NCI-H446 (cell line): ENCODE data around the gene AIG1.
"Not testable (repeated sequence)": the region's sequence is repeated elsewhere in the genome, so short reads cannot be mapped to it uniquely, and the experiment has no call there.

Source experiments
- DNase-seq, 2 experiments: peaks; one replicate each; lab custom pipeline; 2025; lab: John Stamatoyannopoulos, UW

The AIG1 gene

DNA sequence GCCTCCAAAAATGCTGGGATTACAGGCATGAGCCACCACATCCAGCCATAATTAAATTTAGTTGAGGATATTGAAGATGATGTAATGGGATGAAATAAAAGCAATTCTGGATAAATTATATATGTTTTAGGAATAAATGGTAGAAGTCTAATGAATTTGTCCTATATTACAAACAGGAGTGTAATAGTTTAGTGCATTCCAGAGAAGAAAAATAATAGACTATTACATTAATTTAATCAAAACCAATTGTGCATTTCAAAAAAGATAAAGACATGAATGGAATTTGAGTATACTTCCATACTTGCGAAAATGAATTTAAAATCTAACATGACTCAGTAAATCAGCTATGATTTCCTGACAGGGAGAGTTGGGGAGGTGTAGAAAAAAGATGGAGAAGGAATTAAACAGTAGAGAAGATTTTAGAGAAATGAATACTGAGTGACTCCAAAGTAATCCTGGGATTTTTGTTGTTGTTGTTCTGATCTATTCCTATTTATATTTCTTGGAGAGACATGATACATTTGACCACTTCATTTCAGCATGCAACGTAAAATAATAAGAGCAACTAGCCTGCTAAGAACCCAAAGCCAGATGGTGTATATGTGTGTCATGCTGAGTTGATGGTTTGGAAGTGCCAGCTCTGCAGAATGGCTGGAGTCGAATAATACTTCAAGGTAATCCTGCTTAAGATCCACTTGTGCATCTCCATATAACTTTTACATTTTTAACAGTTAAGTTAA lies 67.4 kb downstream of the AIG1 start:
- peak; percentile 56 to 77 for DNase-seq

DNA sequence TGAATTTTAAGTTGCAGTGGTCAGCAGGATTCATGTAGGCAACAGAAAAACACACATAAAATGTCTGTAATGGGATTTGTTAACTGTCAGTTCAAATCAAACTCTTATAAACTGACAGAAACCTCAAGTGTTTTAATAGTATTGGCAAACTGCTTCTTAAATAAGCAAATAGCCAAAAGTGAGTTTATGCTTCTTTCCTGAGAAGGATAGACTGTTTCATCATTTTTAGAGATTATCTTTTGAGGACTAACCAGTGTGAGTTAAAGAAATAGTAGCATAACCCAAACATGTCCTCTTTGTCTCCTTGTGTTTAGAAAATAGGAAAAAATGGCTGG lies 68.0 kb downstream of the AIG1 start:
- no peak for DNase-seq

DNA sequence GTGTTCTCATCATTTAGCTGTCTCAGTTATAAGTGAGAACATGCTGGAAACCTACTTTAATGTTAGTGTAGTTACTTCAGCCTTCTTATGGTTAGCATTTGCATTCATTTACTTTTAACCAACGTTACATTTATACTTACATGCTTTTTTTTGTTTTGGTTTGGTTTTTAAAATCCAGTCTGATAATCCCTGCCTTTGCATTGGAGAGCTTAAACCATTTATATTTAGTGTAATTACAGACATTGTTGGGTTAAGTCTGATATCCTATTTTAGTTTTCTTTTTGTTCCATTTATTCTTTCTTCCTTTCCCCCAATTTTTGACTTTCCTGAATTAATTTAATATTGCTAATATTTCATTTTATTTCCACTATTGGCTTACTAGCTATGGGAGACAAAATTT lies 70.2 kb downstream of the AIG1 start:
- DNase-seq, result no peak

DNA sequence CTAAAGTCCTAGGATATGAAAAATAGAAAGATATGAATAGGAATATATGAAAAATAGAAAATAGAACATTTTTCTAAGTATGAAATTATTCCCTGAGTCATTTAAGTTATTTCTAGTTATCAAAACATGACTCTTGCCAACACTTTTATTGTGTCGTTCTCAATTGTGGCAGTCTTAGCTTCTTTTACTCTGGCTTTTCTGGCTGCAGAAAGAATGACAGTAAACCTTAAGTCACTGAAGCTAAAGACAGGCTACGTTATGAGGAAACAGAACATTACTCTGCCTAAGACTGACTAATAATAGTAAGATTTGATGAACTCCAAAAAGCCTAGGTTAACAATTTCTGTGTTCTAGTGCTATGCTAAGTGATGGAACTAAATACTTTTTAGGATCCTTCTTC lies 74.6 kb downstream of the AIG1 start:
- DNase-seq, result no peak

DNA sequence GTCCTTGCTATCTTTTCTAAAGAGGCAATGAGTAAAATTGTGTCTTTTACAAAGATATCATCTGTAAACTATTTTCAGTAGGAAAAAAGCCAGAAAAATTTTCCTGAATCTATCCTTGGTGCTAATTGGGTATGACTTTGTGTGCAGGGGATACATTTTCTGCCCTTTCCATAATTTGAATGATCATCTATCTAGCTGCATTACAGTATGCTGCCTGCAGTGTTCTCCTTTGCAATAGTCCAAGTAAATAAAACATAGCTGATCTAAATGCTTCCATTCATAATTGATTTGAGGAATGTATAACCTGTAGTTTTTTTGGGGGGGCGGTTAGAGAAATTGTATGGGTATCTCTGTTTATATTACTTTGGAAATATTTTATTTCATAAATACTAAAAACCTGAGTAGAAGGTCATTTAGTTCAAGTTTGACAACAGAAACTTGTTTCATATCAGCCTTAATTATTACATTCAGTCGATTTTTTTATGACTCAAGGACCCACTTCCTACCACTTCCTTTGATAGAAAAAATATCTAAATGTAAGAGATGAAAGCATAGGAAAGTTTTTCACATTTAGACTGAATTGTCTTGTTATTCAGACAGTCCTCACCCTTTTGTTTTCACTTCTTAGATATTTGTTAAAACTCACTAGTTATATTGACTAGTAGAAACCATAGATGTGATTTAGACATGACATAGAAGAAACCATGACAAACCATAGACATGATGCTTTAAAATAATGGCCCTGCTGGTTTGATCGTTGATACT lies 75.3 kb downstream of the AIG1 start:
- no peak for DNase-seq

DNA sequence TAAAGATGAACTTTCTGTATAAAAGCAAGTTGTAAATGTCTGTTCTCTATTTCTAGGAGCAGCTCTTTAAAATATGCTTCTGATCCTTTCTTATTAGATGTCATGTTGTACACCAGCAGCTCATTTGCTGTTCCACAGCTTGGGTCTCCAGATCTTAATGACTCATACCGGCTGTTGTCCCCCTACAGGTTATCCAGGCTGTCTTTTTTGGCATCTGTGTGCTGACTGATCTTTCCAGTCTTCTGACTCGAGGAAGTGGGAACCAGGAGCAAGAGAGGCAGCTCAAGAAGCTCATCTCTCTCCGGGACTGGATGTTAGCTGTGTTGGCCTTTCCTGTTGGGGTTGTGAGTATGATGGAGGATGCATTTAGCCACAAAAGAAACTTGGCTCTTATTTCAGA lies 76.0 kb downstream of the AIG1 start:
- DNase-seq, result peak; percentile 7 to 75

DNA sequence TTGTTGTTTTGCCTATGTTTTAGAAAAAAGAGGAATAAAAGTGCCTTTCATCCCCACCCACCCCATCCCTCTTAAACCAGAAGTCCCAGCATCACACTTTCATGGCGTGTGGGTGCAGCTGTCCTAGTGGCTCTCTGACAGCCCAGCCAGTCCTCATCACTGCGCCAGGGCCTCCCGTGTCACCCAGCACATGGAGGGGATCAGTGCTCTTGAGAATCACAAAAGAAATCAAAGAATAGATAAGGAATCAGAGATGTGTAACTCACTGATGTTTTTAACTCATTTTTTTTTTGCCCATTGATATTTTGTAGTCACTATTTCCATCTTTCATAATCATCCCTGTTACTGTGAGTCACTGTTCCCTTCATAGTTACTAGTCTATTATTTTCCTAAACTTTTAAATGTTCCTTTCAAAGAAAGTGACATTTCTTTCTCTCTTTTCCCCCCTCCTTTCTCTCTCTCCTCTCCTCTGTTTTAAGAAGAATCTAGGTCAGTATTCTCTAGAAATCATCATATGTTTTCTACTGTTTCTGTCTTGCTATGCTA lies 78.6 kb downstream of the AIG1 start:
- DNase-seq, result no peak

DNA sequence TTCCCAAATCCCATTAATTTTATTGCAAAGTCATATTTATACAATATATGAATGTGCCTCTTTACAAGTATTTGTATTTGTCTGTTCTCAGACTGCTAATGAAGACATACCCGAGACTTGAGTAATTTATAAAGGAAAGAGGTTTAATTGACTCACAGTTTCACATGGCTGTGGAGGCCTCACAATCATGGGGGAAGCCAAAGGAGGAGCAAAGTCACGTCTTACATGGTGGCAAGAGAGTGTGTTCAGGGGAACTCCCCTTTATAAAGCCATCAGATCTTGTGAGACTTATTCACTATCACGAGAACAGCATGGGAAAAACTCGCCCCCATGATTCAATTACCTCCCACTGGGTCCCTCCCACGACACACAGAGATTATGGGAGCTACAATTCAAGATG lies 79.2 kb downstream of the AIG1 start:
- not testable (repeated sequence) for DNase-seq

DNA sequence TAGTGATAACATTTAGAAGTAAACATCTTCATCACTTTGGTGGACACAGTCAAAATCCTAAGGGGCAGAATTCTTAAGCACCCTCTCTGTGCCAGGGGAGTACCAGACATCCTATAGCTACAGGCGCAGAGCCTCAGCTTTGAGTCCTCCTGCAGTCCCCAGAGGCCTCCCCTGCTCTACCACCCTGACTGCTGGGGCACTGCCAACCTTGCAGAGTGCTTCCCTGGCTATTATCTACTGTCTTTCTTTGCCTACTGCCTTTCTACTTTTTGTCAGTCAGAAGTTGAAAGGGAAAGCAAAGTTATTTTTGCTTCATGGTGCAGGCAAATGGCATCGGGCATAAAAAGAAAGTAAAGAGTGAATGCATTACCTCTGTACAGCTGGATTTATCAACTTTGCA lies 80.1 kb downstream of the AIG1 start:
- DNase-seq, result no peak

DNA sequence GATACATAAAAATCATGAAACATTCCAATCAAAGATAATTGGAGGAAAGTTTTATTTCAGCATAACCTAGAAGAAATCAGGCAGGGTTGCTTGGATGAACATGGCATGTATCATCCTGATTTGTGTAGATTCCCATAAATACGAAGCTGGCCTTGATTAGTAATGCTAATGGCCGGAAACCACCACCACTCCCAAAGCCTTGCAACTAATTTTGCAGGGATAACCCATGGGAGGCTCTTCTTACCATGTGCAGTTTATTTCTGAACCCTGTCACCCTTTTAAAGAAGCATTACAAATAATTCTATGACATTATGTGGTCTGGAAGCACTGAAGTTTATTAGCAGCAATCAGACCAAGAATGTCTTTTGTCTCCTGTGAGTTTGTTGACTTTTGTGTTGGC lies 80.8 kb downstream of the AIG1 start:
- DNase-seq, result no peak

DNA sequence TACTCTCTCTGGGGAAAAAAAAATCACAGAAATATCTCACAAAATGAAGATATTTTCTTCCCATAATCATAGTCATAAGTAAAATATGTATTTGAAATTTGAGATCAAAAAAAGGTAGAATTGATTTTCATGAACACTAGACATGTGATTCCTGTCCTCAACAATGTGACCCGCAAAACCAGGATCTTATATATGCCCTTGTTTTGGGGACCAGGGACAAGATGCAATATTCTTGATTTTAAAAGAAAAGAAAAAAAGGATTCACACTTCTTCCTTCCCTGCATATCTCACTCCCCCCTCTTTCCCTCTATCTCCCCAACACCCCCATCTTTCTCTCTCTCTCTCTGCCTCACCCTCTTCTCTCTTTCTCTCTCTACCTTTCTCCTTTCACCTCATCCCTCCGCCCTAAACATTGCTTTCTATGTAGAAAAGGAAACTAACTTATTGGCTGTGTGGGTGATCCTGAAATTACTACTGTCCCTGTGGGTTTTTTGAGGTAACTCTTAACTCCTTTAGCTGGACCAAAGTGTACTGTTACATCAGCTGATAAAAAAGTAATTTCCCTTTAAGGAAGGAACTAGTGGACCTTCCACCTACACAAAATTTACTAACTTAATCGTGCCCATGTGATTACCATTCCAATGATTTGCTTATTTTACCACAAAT lies 85.6 kb downstream of the AIG1 start:
- no peak for DNase-seq

DNA sequence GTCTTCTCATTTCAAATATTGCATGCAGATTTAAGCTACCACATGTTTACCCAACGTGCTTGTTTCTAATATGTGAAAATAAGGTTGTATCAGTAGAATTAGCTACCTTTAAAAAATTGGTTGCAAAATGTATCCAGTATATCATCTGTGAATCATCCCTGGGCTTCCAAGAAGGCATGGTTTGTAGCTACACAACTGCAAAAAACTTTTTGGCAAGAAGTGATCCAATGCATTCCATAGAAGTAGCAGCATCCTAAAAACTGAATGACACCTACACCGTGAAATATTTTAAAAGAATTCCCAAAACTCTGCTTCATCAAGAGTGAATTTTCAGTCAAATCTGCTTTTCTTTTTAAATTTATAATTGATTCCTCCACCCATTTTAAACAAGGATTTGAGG lies 89.1 kb downstream of the AIG1 start:
- DNase-seq, result no peak

DNA sequence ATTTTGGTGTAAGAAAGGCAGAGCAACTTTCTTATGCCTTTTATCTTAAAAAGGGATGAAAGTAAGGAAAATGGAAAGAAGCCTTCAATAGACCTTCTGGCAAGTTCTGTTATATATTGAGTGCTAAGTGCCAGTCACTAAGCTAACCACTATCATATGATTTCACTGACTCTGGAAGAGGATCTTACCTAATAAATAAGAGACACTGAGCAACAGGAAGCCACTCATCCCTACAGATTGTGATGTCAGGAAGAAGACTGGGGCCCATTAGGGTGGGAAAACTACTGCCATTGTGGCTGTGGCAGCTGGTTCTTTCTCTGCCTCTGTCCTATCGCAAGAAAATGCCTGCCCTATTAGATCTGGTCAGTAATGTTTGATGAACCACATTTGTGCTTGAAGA lies 89.6 kb downstream of the AIG1 start:
- DNase-seq, result no peak

DNA sequence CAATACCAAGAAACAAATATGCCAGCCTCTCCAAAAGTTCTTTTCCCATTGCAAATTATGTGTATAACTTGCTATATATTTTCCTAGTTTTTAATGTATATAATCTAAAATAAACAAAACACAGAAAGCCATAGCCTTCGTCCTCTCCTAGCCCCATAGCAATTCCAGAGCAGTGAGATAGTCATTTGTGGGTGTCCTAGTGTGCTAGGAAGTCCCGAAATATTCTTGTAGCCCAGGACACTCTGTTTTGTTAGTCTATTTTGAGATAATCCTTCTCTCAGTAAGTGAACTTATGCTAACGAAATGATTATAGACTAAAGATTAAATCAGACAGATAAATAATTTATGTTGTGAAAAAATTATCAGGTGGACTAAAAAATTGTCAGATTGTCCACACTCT lies 90.7 kb downstream of the AIG1 start:
- no peak for DNase-seq

DNA sequence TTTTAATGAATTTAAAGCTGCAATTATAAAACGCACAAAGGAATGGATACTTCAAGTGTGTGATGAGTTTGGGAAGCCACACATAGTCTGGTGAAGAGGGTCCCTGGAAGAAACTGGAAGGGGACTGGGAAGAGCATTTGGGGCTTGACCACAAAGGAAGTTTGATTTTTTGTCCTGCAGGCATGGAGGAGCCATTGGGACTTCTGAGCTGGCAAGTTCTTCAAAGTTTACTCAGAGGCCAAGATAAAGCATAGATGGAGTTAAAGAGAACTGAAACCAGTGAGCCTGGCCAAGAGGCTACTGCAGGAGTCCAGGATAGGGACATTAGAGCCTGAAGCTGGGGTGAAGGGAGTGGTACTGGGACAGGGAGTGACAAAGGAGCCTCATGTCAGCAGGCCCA lies 95.0 kb downstream of the AIG1 start:
- no peak for DNase-seq

DNA sequence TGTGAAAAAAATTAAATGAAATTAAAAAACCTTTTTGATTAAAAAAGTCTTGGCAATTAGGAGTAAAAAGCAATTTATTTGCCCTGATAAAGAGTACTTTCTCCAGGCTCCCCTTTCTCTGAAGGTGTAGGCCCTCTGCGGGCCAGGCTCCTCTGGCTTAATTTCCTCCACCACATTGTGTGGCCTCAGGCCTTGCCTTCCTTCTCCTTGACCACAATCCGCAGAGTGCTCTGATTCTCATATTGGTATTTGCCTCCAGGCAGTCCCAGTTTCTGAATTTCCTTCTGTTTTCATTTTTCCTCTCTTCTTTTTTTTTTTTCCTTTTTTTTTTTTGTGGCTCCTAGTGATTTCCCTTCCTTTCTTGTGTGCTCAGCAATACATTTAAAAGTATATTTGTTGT lies 96.4 kb downstream of the AIG1 start:
- DNase-seq, result no peak

DNA sequence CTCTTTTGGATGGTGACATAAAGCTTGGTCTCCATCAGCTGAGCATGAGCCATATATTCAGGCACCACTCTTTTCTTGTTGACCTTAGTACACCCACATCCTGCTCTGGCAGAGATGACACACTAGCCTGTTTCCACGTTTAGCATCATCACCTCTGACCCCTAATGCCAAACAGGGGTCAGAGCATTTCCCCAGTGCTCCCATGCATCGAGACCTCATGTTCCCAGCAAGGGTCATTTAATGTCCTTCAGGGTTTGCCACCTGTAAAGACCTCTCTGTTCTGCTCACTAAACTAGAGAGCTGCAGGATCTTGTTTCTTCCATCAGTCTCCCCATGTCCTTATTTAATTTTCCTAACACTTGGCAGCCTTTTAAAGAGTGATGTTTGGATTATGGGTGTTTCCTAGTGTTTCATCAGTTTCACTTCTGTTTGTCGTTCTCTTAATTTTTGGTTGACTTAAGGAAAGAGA lies 97.5 kb downstream of the AIG1 start:
- DNase-seq, result no peak

DNA sequence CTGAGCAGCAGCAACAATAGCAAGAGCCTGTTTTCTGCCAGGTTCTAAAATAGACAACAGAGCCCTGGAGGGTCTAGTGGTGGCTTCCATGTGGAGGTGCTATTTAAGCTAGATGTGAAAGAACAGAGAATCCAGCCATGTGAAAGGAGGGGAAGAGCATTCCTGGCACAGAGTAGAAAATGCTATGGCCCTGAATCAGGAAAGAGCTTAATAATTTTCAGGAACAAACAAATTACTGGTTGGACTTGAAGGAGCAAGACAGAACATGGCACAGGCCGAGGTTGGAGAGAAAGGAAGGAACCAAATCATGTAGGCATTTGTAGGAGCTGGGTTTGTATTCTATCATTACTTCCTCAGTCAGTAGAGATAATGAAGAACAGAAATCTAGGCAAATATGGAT lies 98.3 kb downstream of the AIG1 start:
- DNase-seq, result no peak

DNA sequence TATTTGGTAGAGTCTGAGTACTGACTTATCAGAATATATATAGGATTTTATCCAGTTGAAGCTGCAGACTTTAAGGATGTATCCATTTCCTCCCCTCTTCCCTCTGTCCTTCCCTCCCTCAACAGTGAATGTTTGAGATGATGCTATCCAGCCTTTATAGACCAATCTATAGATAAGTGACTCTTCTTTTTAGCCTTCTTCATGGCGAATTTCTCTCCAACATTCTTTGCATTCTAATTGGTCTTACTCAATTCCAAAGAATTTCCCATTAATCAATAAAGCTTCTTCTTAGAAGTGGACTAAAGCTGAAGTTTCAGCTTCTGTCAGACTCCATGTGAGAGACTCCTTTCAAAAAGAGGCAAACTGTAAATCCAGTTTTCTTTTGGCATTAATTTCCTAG lies 99.3 kb downstream of the AIG1 start:
- DNase-seq, result no peak

DNA sequence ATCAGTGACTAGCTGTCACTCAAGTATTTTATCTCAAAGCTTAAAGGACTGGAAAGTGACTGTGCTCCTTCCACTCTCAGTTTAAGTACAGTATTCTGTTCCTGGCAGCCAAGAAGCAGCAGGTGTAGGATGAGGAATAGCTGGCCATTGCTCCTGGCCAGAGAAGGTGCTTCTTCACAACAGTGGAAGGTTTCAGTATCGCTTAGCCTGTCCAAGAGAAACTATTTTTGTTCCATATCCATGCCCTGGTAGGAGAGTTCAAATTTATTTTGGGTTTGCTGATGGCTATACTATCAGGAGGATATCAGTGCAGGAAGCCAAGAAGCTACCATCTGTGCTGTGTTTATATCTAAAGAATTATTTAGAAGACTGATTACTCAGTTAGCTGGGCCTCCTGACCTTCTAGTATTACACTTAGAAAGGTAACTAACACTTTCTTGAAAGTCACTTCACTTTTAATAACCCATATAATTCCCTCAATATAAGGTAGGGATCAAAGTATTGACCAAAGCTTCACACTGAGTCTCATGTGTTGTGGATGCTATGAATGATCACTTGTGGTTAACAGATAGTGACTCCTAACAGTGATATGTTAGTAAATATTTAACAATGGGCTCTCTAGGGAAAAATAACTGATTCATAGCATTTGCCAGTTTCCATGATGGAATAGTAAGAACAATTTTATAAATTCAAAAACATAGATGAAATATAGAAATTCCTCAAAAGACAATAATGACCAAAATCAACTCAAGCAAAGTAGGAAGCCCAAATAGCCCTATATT lies 99.9 kb downstream of the AIG1 start:
- no peak for DNase-seq

DNA sequence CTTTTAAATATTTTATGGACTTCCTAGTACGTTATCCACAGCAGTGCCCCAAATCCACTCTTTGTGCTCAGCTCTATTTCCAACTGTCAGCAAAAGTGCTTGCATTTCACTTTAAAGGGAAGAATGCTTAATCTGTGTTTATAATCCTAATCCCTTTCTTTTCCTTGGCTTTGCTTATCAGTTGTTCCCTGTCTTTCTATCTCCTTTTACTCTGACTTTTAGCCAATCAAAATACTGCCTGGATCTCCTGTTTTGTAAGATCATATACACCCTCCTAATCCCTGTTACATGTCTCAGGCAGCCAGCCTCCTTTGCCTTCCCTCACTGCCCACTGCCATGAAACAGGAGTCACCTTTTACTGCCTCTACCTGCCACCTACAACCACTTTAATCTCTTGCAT lies 102.9 kb downstream of the AIG1 start:
- no peak for DNase-seq

DNA sequence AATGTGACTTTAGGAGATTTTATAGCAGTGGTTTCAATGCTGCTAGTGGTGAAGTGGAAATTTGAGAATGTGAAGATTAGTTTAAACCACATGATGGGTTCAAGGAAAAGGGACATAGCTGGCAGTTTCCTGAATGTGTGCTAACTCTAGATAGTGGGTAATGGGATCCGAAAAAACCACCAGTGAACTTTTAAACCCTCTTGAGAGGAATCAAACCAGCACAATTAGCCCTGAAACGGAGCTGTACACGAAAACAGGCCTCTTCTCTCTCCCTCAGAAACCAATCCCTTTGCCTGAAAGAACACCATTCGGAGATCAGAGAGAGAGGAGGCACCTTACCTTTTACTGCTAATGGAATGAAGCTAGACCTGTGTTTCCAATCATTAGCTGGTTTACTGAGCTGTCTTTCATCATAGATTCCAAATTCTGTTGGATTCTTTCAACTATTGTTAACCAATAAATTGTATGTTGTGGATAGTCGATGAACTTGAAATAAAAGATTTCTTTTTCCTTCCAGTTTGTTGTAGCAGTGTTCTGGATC lies 103.9 kb downstream of the AIG1 start:
- no peak for DNase-seq
